ENCODE results near the gene CT47A7.
"Not testable (repeated sequence)": the region's sequence is repeated elsewhere in the genome, so short reads cannot be mapped to it uniquely, and the experiment has no call there.

The CT47A7 gene

GRCh38 chrX:120956500-120956899, at the start of gene CT47A7:
Gene CT47A7, minus strand, starts transcription at chrX:120956600. Its CDS starts 255 bp downstream, at chrX:120956345.
- not testable (repeated sequence) for DNase-seq (ENCODE audit: low spot score)

DNA sequence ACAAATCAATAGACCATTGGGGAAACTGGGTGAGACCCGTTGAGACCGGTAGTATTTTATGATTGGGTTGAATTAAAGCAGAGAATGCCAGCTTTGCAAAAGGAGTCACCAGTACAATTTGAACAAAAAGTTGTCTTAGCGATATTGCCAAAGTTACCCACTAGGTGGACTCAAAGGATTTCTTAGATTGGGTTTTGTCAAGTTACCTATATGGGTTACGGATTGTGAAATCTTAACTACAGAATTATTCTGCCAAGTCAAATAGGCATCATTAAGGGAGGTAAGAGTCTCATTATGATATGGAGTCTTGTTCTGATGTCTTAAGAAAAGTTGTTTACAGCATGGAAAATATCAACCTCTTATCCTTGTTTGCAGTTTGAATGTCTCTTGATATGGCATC, 44.2 kb upstream of the CT47A7 start:
- DNase-seq (ENCODE audit: low spot score) = peak; percentile 0

GRCh38 chrX:120999413-120999812, 43.0 kb upstream of the CT47A7 start:
- no peak for DNase-seq (ENCODE audit: low spot score)

GRCh38 chrX:120985660-120986059, 29.3 kb upstream of the CT47A7 start, which contains the start of gene CT47A1:
Gene CT47A1, minus strand, starts transcription at chrX:120985760. Its CDS starts 231 bp downstream, at chrX:120985529.
- DNase-seq (ENCODE audit: low spot score) = not testable (repeated sequence)

All from cerebellar cortex (tissue), 1 donor.